Fibroblast of lung (primary cell): Measurements from ENCODE around the gene DISP3.

ENCODE experiments used
- CTCF ChIP-seq, 2 donors: IDR thresholded peaks in 1 of 2; conservative IDR thresholded peaks in 1 of 2; 1 replicate in 1 of 2; 2 replicates in 1 of 2; pipeline ENCODE4 v1.5.1; 2011 to 2012; ENCODE audit warnings: low read length in 2 of 2, control low read depth in 1 of 2, inconsistent platforms in 1 of 2, low read depth in 1 of 2, mild to moderate bottlenecking in 1 of 2
- EZH2 ChIP-seq: IDR thresholded peaks from 2 replicates; pipeline ENCODE4 v1.5.1; 2012; ENCODE audit warnings: low read length, control low read depth, mild to moderate bottlenecking; ENCODE audit errors: missing control alignments

GRCh38 chr1:11488201-11488770, 9.3 kb downstream of the DISP3 start:
- TF ChIP-seq CTCF (conservative IDR thresholded peaks at IDR 0.05 in 1 of 2, IDR thresholded peaks at IDR 0.05 in 1 of 2; ENCODE audit: low read depth in 1 of 2, low read length in 2 of 2) (no peak), EZH2 (no peak)
